Vagina (tissue), 2 donors: ENCODE data around the gene TANGO6. TPM values are rescaled to one million over a fixed set of nuclear protein-coding genes. Genes with fewer than 3 reads are reported as not detected.
A peak's percentile ranks its signal among the peaks of the same experiment; 100 is the strongest.

Experiments
- DNase-seq, 2 donors: peaks; one replicate each; pipeline ENCODE4 v3.0.0-alpha.2; 2017; ENCODE audit errors: extremely low spot score in 2 of 2
- H3K27ac ChIP-seq: fragments of 200-600 bp; sonication (generic); one replicate; pipeline ENCODE4 v1.5.1; 2019
- H3K27me3 ChIP-seq: fragments of 200-600 bp; sonication (generic); one replicate; pipeline ENCODE4 v1.5.1; 2019
- H3K36me3 ChIP-seq, 2 donors: fragments of 200-600 bp; sonication (generic); one replicate each; pipeline ENCODE4 v1.5.1; 2017 to 2019
- H3K4me1 ChIP-seq: fragments of 200-600 bp; sonication (generic); one replicate; pipeline ENCODE4 v1.5.1; 2019
- H3K4me3 ChIP-seq, 2 donors: fragments of 200-600 bp; sonication (generic); 1 replicate in 1 of 2; 2 replicates in 1 of 2; pipeline ENCODE4 v1.5.1; 2016 to 2019
- H3K9me3 ChIP-seq: fragments of 200-600 bp; sonication (generic); one replicate; pipeline ENCODE4 v1.5.1; 2019
- CTCF ChIP-seq, 3 experiments: fragments of 450-650 bp in 2 of 3; fragments of 200-600 bp in 1 of 3; sonication (generic) in 1 of 3; IDR thresholded peaks; one replicate each; pipeline ENCODE4 v1.5.1; 2017 to 2019; ENCODE audit warnings: antibody characterized with exemption in 3 of 3, mild to moderate bottlenecking in 2 of 3, moderate library complexity in 2 of 3
- POLR2A ChIP-seq, 2 donors: fragments of 450-650 bp; IDR thresholded peaks; one replicate each; pipeline ENCODE4 v1.6.1; 2017; ENCODE audit warnings: antibody characterized with exemption in 2 of 2, mild to moderate bottlenecking in 2 of 2, moderate library complexity in 2 of 2
- POLR2AphosphoS5 ChIP-seq, 2 donors: sonication (generic); formaldehyde crosslinking; IDR thresholded peaks; one replicate each; pipeline ENCODE4 v1.9.0; 2017; ENCODE audit warnings: antibody characterized with exemption in 2 of 2, mild to moderate bottlenecking in 2 of 2, low read depth in 1 of 2; ENCODE audit not compliant: insufficient read depth in 1 of 2
- intact Hi-C: fragments of 100-400 bp; cut with DNase I; formaldehyde crosslinking; loops from one replicate; pipeline ENCODE4 v1.15.1; 2023
- total RNA-seq: library from RNA; depleted of rRNA; stranded (reverse); fragments of >200 nt; gene quantifications from one replicate; pipeline ENCODE4 v1.2.3, GENCODE V29; 2016

The TANGO6 gene
- total RNA-seq, 1 donor from 2014 or later = 21.9 TPM

DNA sequence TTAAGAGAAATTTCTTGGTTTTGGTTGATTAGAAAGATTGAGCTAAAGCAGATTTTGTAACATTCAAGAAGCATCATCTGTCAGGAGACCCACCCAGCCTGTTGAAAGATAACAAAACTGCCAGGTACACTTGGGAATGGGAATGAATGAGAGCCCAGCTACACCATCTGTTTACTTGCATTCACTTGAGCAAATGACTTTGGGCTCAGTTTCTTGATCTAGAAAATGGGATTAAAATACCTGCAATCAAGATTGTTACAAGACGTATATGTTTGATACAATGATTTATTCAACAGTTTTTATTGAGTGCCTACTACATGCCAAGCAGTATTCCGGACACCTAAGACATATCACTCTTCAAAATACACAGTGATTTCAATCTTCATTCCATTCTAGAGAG lies 185.8 kb downstream of the TANGO6 start:
- no peaks in the 10 kb centered on the region for H3K9me3 ChIP-seq
- H3K27me3 ChIP-seq = no peaks in the 10 kb centered on the region
- TF ChIP-seq POLR2AphosphoS5 (IDR thresholded peaks at IDR 0.05; ENCODE audit: insufficient read depth in 1 of 2, low read depth in 1 of 2) (no peak), POLR2A (IDR thresholded peaks at IDR 0.05) (no peak), CTCF (IDR thresholded peaks at IDR 0.05) (no peak)
- intact Hi-C loops = no loop called here
- H3K4me1 ChIP-seq = no peaks in the 10 kb centered on the region
- peaks cover 0 to 2% of the 10 kb centered on the region in 2 donors for H3K36me3 ChIP-seq
- no peak for DNase-seq
- no peak overlapping the region for H3K4me3 ChIP-seq
- no peak overlapping the region for H3K27ac ChIP-seq

GRCh38 chr16:69031877-69032301 lies 188.6 kb downstream of the TANGO6 start:
- H3K27ac ChIP-seq = no peak overlapping the region
- H3K4me3 ChIP-seq = no peak overlapping the region
- TF ChIP-seq POLR2A (IDR thresholded peaks at IDR 0.05) = no peak
- no peak for TF ChIP-seq POLR2AphosphoS5 (IDR thresholded peaks at IDR 0.05; ENCODE audit: insufficient read depth in 1 of 2, low read depth in 1 of 2)
- no peak for TF ChIP-seq CTCF (IDR thresholded peaks at IDR 0.05)
- no peak for DNase-seq
- no peaks in the 10 kb centered on the region for H3K9me3 ChIP-seq
- H3K36me3 ChIP-seq = no peaks in the 10 kb centered on the region
- intact Hi-C loops = no loop called here
- H3K4me1 ChIP-seq = no peaks in the 10 kb centered on the region
- H3K27me3 ChIP-seq = no peaks in the 10 kb centered on the region

DNA sequence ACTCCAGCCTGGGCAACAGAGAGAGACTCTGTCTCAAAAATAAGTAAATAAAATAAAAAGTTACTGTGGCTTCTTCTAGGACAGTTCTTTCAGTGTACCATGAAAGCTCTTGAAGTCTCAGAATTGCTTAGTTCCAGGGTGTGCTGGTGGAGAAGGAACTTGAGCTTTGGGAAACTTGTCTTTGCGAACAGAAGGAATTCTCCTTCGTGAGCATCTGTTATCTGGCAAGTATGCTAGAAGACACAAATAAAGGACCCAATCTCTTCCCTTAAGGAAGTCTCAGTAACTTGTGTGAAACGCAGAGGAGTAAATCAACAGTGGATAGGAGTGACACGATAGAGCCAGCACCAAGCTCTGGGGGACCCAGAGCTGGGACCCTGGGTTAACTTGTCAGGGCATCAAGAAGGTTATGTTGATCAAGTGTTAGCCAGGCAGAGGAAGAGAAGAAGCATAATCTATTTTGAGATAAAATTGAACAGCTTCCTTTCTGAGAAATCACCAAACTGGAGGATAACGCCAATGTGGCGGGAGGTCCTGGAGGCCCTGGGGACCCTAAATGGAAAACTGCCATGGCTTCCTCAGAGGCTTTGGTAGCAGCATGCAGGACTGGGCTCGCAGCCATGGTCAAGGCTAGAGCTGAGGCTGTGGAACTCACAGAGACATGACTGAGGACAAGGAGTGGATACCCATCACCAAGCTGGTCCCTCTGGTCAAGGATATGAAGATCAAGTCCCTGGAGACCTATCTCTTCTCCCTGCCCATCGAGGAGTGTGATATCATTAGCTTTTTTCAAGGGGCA lies 190.0 kb downstream of the TANGO6 start:
- intact Hi-C loops = no loop called here
- DNase-seq = no peak
- no peaks in the 10 kb centered on the region for H3K36me3 ChIP-seq
- H3K4me1 ChIP-seq = no peaks in the 10 kb centered on the region
- no peak overlapping the region for H3K4me3 ChIP-seq
- TF ChIP-seq CTCF (IDR thresholded peaks at IDR 0.05) (no peak), POLR2A (IDR thresholded peaks at IDR 0.05) (no peak)
- H3K27me3 ChIP-seq = no peaks in the 10 kb centered on the region
- no peak overlapping the region for H3K27ac ChIP-seq
- no peaks in the 10 kb centered on the region for H3K9me3 ChIP-seq

DNA sequence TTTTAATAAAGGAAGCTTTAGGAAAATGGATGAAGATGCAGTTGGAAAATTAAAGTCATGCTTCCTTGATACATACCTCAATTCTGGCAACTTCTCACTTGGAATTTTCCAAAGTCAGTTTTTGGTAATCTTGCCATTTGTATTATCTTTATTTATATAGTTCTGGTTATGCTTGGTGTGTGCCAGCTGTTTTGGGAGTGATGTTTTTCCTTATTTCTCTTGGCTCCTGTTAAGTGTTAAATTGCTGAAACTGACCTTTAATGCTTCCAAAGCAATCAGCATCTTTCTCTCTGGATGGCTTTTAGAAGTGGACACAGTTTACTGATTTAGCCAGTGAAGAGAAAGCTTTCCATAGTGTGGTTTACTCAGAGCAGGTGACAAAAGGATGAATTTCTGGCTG lies 192.0 kb downstream of the TANGO6 start:
- TF ChIP-seq POLR2A (IDR thresholded peaks at IDR 0.05) = no peak
- TF ChIP-seq CTCF (IDR thresholded peaks at IDR 0.05) = no peak
- no peak for TF ChIP-seq POLR2AphosphoS5 (IDR thresholded peaks at IDR 0.05; ENCODE audit: insufficient read depth in 1 of 2, low read depth in 1 of 2)
- Histone ChIP-seq H3K27me3 (no peaks in the 10 kb centered on the region), H3K4me3 (no peak overlapping the region), H3K27ac (no peak overlapping the region), H3K36me3 (peaks cover 0 to under 1% of the 10 kb centered on the region in 2 donors), H3K9me3 (no peaks in the 10 kb centered on the region), H3K4me1 (no peaks in the 10 kb centered on the region)
- no peak for DNase-seq
- intact Hi-C loops = no loop called here

DNA sequence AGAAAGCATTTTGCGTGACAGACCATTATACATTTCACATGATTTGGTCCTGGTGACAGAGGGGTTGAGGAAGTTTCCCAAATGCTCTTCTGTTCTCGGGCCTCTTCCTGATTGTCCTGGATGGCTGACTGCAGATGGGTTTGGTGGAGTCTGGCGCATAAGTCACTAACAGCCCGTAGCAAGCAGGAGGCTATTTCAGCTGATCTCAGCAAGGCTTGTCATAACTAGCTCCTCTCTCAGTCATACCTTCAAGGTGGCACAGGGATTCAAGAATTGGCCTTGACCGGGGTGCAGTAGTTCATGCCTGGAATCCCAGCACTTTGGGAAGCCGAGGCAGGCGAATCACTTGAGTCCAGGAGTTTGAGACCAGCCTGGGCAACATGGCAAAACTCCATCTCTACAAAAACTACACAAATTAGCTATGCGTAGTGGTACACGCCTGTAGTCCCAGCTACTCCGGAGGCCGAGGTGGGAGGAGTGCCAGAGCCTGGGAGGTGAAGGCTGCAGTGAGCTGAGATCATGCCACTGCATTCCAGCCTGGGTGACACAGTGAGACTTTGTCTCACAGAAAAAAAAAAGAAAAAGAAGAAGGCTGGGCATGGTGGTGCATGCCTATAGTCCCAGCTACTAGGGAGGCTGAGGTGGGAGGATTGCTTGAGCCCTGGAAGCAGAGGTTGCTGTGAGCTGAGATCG lies 193.2 kb downstream of the TANGO6 start:
- H3K4me3 ChIP-seq = no peak overlapping the region
- no peak for DNase-seq
- intact Hi-C loops = no loop called here
- H3K36me3 ChIP-seq = peaks cover 0 to 12% of the 10 kb centered on the region in 2 donors
- TF ChIP-seq POLR2AphosphoS5 (IDR thresholded peaks at IDR 0.05; ENCODE audit: insufficient read depth in 1 of 2, low read depth in 1 of 2) (peak in 1 of 2 donors; percentile 55), POLR2A (IDR thresholded peaks at IDR 0.05) (no peak)
- H3K27me3 ChIP-seq = no peaks in the 10 kb centered on the region
- no peak overlapping the region for H3K27ac ChIP-seq
- H3K4me1 ChIP-seq = no peaks in the 10 kb centered on the region
- no peaks in the 10 kb centered on the region for H3K9me3 ChIP-seq
